ENCODE measurements around the gene XRRA1. TPM values are rescaled to one million over a fixed set of nuclear protein-coding genes. Genes with fewer than 3 reads are reported as not detected.

The XRRA1 gene
- total RNA-seq, 1 donor from 2014 or later: 50.5 TPM

DNA sequence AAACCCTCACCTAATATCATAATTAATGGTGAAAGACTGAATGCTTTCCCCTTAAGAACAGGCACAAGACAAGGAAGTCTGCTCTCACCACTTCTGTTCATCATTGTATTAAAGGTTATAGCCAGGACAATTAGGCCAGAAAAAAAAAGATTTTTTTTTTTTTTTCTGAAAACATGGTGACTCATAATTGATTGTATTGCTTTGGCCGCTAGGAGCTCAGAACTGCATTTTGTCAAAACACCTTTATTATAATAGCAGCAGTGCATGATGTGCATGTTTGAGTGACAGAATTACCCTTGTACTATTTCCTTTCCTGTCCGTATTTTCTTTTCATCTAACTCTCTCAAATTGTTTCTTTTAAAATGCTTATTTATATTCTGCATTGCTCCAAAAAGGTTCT, 102.1 kb downstream of the XRRA1 start:
- TF ChIP-seq, protein P1, sequence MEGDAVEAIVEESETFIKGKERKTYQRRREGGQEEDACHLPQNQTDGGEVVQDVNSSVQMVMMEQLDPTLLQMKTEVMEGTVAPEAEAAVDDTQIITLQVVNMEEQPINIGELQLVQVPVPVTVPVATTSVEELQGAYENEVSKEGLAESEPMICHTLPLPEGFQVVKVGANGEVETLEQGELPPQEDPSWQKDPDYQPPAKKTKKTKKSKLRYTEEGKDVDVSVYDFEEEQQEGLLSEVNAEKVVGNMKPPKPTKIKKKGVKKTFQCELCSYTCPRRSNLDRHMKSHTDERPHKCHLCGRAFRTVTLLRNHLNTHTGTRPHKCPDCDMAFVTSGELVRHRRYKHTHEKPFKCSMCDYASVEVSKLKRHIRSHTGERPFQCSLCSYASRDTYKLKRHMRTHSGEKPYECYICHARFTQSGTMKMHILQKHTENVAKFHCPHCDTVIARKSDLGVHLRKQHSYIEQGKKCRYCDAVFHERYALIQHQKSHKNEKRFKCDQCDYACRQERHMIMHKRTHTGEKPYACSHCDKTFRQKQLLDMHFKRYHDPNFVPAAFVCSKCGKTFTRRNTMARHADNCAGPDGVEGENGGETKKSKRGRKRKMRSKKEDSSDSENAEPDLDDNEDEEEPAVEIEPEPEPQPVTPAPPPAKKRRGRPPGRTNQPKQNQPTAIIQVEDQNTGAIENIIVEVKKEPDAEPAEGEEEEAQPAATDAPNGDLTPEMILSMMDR (IDR thresholded peaks at IDR 0.05): no peak
- DNase-seq (no peak), ATAC-seq (ENCODE audit: low read depth) (no peak)
- Mint-ChIP-seq H3K4me3 (no peak overlapping the region), H3K27me3 (no peaks in the 10 kb centered on the region), H3K27ac (no peak overlapping the region), H3K4me1 (peaks cover 20% of the 10 kb centered on the region), H3K9me3 (no peaks in the 10 kb centered on the region), H3K36me3 (ENCODE audit: low read depth) (peaks cover 92% of the 10 kb centered on the region)
- POLR2A ChIA-PET: no interaction called here
- intact Hi-C loops (cut with micrococcal nuclease): no loop called here
- CTCF ChIA-PET: no interaction called here

DNA sequence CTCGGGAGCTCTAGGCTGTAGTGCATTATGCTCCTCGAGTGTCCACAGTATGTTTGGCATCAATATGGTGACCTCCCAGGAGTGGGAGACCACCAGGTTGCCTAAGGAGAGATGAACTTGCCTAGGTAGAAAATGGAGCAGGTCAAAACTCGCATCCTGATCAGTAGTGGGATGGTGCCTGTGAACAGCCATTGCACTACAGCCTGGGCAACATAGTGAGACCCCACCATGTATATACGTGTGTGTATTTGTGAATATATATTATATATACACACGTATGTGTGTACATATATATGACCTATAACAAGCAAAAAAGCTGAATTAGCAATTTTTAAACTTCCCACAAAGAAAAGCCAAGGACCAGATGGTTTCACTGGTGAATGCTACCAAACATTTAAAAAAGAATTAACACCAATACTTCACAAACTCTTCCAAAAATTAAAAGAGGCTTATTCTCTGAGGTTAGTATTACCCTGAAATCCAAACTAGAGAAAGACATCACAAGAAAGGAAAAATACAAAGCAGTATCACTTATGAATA, 102.8 kb downstream of the XRRA1 start:
- ATAC-seq (ENCODE audit: low read depth): no peak

GRCh38 chr11:74844865-74845264, 104.0 kb downstream of the XRRA1 start:
- H3K4me1 Mint-ChIP-seq: peaks cover 20% of the 10 kb centered on the region
- H3K27ac Mint-ChIP-seq: no peak overlapping the region
- H3K4me3 Mint-ChIP-seq: no peak overlapping the region
- DNase-seq (no peak), ATAC-seq (ENCODE audit: low read depth) (no peak)
- intact Hi-C loops (cut with micrococcal nuclease): no loop called here
- CTCF ChIA-PET: no interaction called here
- TF ChIP-seq, protein P1 (IDR thresholded peaks at IDR 0.05): no peak
- POLR2A ChIA-PET: no interaction called here
- no peaks in the 10 kb centered on the region for H3K27me3 Mint-ChIP-seq
- peaks cover 89% of the 10 kb centered on the region for H3K36me3 Mint-ChIP-seq (ENCODE audit: low read depth)
- no peaks in the 10 kb centered on the region for H3K9me3 Mint-ChIP-seq

More for the DNA sequence above, 102.8 kb downstream of the XRRA1 start:
- no peaks in the 10 kb centered on the region for H3K9me3 Mint-ChIP-seq
- TF ChIP-seq, protein P1 (IDR thresholded peaks at IDR 0.05): no peak
- CTCF ChIA-PET: no interaction called here
- H3K4me1 Mint-ChIP-seq: peaks cover 20% of the 10 kb centered on the region
- H3K27ac Mint-ChIP-seq: no peak overlapping the region
- peaks cover 92% of the 10 kb centered on the region for H3K36me3 Mint-ChIP-seq (ENCODE audit: low read depth)
- POLR2A ChIA-PET: no interaction called here
- no peaks in the 10 kb centered on the region for H3K27me3 Mint-ChIP-seq
- no peak for DNase-seq
- H3K4me3 Mint-ChIP-seq: no peak overlapping the region
- intact Hi-C loops (cut with micrococcal nuclease): no loop called here

DNA sequence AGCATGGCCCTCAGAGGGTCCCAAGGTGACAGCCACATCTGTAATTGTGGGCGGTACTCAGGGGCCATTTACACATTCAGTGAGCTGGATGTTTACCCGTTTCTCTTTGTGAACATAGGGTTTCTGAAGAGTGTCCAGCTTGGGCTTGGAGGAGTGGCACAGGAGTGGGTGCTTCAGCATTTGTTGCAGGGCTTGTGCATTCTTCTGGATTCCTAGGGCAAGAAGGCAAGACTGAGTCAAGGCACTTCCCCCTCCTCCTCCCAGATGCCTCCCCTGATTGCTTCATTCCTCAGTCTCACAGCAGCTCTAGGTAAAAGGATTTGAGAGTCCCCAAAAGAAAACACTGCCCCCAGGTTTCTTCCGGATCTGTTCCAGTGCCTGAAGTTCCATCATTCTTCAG, 104.8 kb downstream of the XRRA1 start:
- intact Hi-C loops (cut with micrococcal nuclease): no loop called here
- H3K4me3 Mint-ChIP-seq: no peak overlapping the region
- H3K27ac Mint-ChIP-seq: no peak overlapping the region
- POLR2A ChIA-PET: no interaction called here
- DNase-seq (no peak), ATAC-seq (ENCODE audit: low read depth) (no peak)
- H3K4me1 Mint-ChIP-seq: peaks cover 22% of the 10 kb centered on the region
- no peaks in the 10 kb centered on the region for H3K27me3 Mint-ChIP-seq
- TF ChIP-seq, protein P1 (IDR thresholded peaks at IDR 0.05): no peak
- peaks cover 89% of the 10 kb centered on the region for H3K36me3 Mint-ChIP-seq (ENCODE audit: low read depth)
- CTCF ChIA-PET: no interaction called here
- H3K9me3 Mint-ChIP-seq: no peaks in the 10 kb centered on the region

DNA sequence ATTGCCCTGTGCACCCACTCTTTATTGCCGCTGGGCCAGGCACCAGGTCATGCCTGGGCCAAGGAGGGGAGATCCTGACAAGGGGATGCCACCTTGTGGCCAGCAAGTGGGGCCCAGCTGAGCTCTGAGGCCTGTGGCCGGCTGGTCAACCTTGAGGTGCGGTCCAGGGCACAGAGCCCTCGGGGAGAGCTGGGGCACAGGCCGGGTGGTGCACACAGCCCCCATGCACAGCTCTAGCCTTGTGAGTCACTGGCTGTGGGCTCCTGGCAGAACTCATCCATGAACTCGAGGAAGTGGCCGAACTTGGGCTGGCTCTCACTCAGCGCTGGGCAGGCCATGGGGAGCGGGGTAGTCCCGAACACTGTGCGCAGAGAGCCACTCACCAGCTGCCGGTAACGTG, 105.9 kb downstream of the XRRA1 start:
- TF ChIP-seq, protein P1 (IDR thresholded peaks at IDR 0.05): no peak
- H3K9me3 Mint-ChIP-seq: no peaks in the 10 kb centered on the region
- H3K36me3 Mint-ChIP-seq (ENCODE audit: low read depth): peaks cover 87% of the 10 kb centered on the region
- ChIA-PET CTCF (no interaction called here), POLR2A (no interaction called here)
- ATAC-seq (ENCODE audit: low read depth): no peak
- H3K27ac Mint-ChIP-seq: no peak overlapping the region
- H3K4me3 Mint-ChIP-seq: no peak overlapping the region
- H3K4me1 Mint-ChIP-seq: peaks cover 21% of the 10 kb centered on the region
- H3K27me3 Mint-ChIP-seq: no peaks in the 10 kb centered on the region
- intact Hi-C loops (cut with micrococcal nuclease): no loop called here
- DNase-seq: no peak

All from activated B cell treated with CpG ODN at 0.5 μM for 24 hours (primary cell).